A549 treated with dexamethasone at 1 μM for 4 hours (cell line): ENCODE data around the gene ZNF730. TPM values are rescaled to one million over a fixed set of nuclear protein-coding genes. Genes with fewer than 3 reads are reported as not detected.

Source experiments
- total RNA-seq: library from RNA; stranded (reverse); fragments of 200-300 nt; extraction: Qiagen RNA extraction; gene quantifications from 5 replicates; pipeline ENCODE4 v1.2.3, GENCODE V29; 2022

Gene ZNF730
- not detected in 5 replicates for total RNA-seq

DNA sequence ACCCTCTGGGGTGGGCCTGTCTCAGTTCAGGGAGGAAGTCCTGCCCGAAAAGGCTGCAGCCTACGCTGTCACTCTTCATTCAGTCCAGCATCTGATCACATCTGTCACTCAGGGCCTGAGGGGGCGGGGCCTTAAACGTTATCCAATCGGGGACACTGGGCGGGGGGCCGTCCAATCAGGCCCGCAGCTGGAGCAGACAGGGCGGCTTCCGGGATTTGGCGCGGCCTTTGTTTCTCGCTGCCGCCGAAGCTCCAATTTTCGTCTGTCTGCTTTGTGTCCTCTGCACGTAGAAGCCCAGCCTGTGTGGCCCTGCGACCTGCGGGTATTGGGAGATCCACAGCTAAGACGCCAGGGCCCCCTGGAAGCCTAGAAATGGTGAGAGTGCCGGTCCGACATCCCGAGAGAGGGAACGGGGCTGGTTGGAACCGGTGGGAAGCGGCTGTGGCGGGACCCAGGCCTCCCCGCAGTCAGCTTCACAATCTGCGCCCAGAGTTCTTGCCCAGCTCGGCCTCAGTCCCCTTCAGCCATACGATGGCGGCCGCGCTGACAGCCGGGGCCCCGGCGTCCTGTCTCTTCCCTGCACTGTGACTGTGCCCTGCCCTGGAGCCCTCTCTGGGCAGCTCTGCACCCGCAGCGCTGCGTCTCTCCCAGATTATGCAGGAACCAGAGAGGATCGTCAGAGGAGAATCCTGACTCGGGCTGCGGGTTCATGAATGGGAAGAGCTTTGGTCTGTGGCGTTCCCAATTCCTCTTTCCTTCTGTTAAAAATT, at the start of gene ZNF730:
TSS of gene ZNF730 (plus strand) at position 224 of the 770 bp plus-strand sequence. CDS start at position 373, 149 bp downstream.

Other genes with a start within 250 kb of the ZNF730 start
- not detected in 5 replicates for gene ZNF728, start 113.8 kb upstream of the ZNF730 start, total RNA-seq
- 0.63 to 1.7 TPM (median 0.92 TPM) in 5 replicates for gene ZNF724, start 133.4 kb downstream of the ZNF730 start, total RNA-seq